Activated CD4-positive, alpha-beta memory T cell treated with anti-CD3 and anti-CD28 coated beads for 36 hours (primary cell): ENCODE results near the gene TLE4. TPM values are rescaled to one million over a fixed set of nuclear protein-coding genes. Genes with fewer than 3 reads are reported as not detected.
"Not testable (repeated sequence)": the region's sequence is repeated elsewhere in the genome, so short reads cannot be mapped to it uniquely, and the experiment has no call there.

Source experiments
- CTCF ChIA-PET: fragments of 350-600 bp; sonication (Branson Sonifier 250); formaldehyde crosslinking; loops from one replicate; lab custom pipeline; 2021; ENCODE audit warnings: antibody characterized with exemption, inconsistent platforms; lab: Charles Lee
- POLR2A ChIA-PET: fragments of 350-600 bp; sonication (Branson Sonifier 250); formaldehyde crosslinking; loops from one replicate; lab custom pipeline; 2021; ENCODE audit warnings: antibody characterized with exemption; lab: Charles Lee
- DNase-seq: peaks from one replicate; pipeline ENCODE4 v3.0.0-alpha.2; 2020
- H3K27ac Mint-ChIP-seq: one replicate; pipeline ENCODE4 v1.8.0; 2021; ENCODE audit warnings: mixed read lengths
- H3K27me3 Mint-ChIP-seq: one replicate; pipeline ENCODE4 v1.8.0; 2021; ENCODE audit warnings: mixed read lengths
- H3K36me3 Mint-ChIP-seq: one replicate; pipeline ENCODE4 v1.8.0; 2021; ENCODE audit warnings: mixed read lengths
- H3K4me1 Mint-ChIP-seq: one replicate; pipeline ENCODE4 v1.8.0; 2021; ENCODE audit warnings: low read depth, mixed read lengths
- H3K4me3 Mint-ChIP-seq: one replicate; pipeline ENCODE4 v1.8.0; 2021; ENCODE audit warnings: mild to moderate bottlenecking, mixed read lengths
- H3K9me3 Mint-ChIP-seq: one replicate; pipeline ENCODE4 v1.8.0; 2021; ENCODE audit warnings: mixed read lengths
- intact Hi-C: fragments of 100-400 bp; cut with micrococcal nuclease; formaldehyde crosslinking; loops from one replicate; pipeline ENCODE4 v1.15.1; 2023
- total RNA-seq, 2 experiments: library from RNA; stranded (reverse); gene quantifications; one replicate each; pipeline ENCODE4 v1.2.3, GENCODE V29; 2021

The TLE4 gene
- total RNA-seq, 2 experiments from 2014 or later: 14.3 to 15.3 TPM

- DNase-seq: no peak
- intact Hi-C loops: loop anchor here (5.0 kb wide), 1 partner anchor 37 kb away; no protein-coding TSS in a partner anchor
- peaks cover 60% of the 10 kb centered on the region for H3K4me1 Mint-ChIP-seq
- ChIA-PET POLR2A (interaction anchor here (0.6 kb wide), 1 partner anchor 14 kb away, joined by 3 read pairs; no protein-coding TSS in a partner anchor), CTCF (no interaction called here)
- H3K36me3 Mint-ChIP-seq: peaks cover under 1% of the 10 kb centered on the region
- no peaks in the 10 kb centered on the region for H3K27me3 Mint-ChIP-seq
- no peak overlapping the region for H3K4me3 Mint-ChIP-seq
- H3K27ac Mint-ChIP-seq: no peak overlapping the region
- H3K9me3 Mint-ChIP-seq: no peaks in the 10 kb centered on the region
Observed at GRCh38 chr9:79630521-79631403, 59.0 kb downstream of the TLE4 start.

- Mint-ChIP-seq H3K4me1 (peaks cover 69% of the 10 kb centered on the region), H3K27ac (no peak overlapping the region), H3K36me3 (peaks cover 3% of the 10 kb centered on the region), H3K4me3 (no peak overlapping the region), H3K9me3 (no peaks in the 10 kb centered on the region), H3K27me3 (no peaks in the 10 kb centered on the region)
- DNase-seq: no peak
- CTCF ChIA-PET: no interaction called here
- POLR2A ChIA-PET: no interaction called here
- intact Hi-C loops: loop anchor here (5.0 kb wide), 1 partner anchor 35 kb away; no protein-coding TSS in a partner anchor
Observed at GRCh38 chr9:79632060-79632459, 60.3 kb downstream of the TLE4 start.

- intact Hi-C loops: loop anchor here (5.0 kb wide), 1 partner anchor 35 kb away; no protein-coding TSS in a partner anchor
- H3K27me3 Mint-ChIP-seq: no peaks in the 10 kb centered on the region
- ChIA-PET POLR2A (no interaction called here), CTCF (no interaction called here)
- DNase-seq: no peak
- H3K4me1 Mint-ChIP-seq: peaks cover 71% of the 10 kb centered on the region
- no peaks in the 10 kb centered on the region for H3K9me3 Mint-ChIP-seq
- H3K27ac Mint-ChIP-seq: no peak overlapping the region
- H3K36me3 Mint-ChIP-seq: peaks cover 10% of the 10 kb centered on the region
- no peak overlapping the region for H3K4me3 Mint-ChIP-seq
Observed at GRCh38 chr9:79632705-79633104, 60.9 kb downstream of the TLE4 start.

- Mint-ChIP-seq H3K4me1 (peaks cover 73% of the 10 kb centered on the region), H3K27me3 (no peaks in the 10 kb centered on the region), H3K36me3 (peaks cover 14% of the 10 kb centered on the region), H3K27ac (no peak overlapping the region), H3K9me3 (peaks cover 1% of the 10 kb centered on the region), H3K4me3 (no peak overlapping the region)
- intact Hi-C loops: loop anchor here (5.0 kb wide), 1 partner anchor 34 kb away; no protein-coding TSS in a partner anchor
- ChIA-PET POLR2A (interaction anchor here (1.5 kb wide), 1 partner anchor 62 kb away, joined by 5 read pairs; the partner anchor contains the start of gene TLE4), CTCF (interaction anchor here (0.6 kb wide), 1 partner anchor 171 kb away, joined by 3 read pairs; no protein-coding TSS in a partner anchor)
- DNase-seq: no peak
Observed at GRCh38 chr9:79633558-79633957, 61.8 kb downstream of the TLE4 start.

GRCh38 chr9:79637177-79637925 is 65.6 kb downstream of the TLE4 start:
- Mint-ChIP-seq H3K9me3 (peaks cover 6% of the 10 kb centered on the region), H3K36me3 (peaks cover 17% of the 10 kb centered on the region), H3K27me3 (no peaks in the 10 kb centered on the region), H3K4me1 (peaks cover 65% of the 10 kb centered on the region), H3K27ac (no peak overlapping the region), H3K4me3 (no peak overlapping the region)
- intact Hi-C loops: no loop called here
- no peak for DNase-seq
- ChIA-PET POLR2A (no interaction called here), CTCF (no interaction called here)

- ChIA-PET POLR2A (no interaction called here), CTCF (no interaction called here)
- intact Hi-C loops: no loop called here
- no peak for DNase-seq
- Mint-ChIP-seq H3K4me3 (no peak overlapping the region), H3K4me1 (peaks cover 52% of the 10 kb centered on the region), H3K36me3 (peaks cover 30% of the 10 kb centered on the region), H3K27me3 (no peaks in the 10 kb centered on the region), H3K9me3 (peaks cover 17% of the 10 kb centered on the region), H3K27ac (no peak overlapping the region)
Observed at GRCh38 chr9:79638806-79639205, 67.0 kb downstream of the TLE4 start.

GRCh38 chr9:79639354-79639753 is 67.6 kb downstream of the TLE4 start:
- H3K4me3 Mint-ChIP-seq: no peak overlapping the region
- ChIA-PET CTCF (no interaction called here), POLR2A (no interaction called here)
- intact Hi-C loops: no loop called here
- no peak for DNase-seq
- H3K9me3 Mint-ChIP-seq: peaks cover 22% of the 10 kb centered on the region
- no peaks in the 10 kb centered on the region for H3K27me3 Mint-ChIP-seq
- H3K27ac Mint-ChIP-seq: no peak overlapping the region
- peaks cover 51% of the 10 kb centered on the region for H3K4me1 Mint-ChIP-seq
- peaks cover 35% of the 10 kb centered on the region for H3K36me3 Mint-ChIP-seq

GRCh38 chr9:79640067-79640466 is 68.3 kb downstream of the TLE4 start:
- H3K27ac Mint-ChIP-seq, DNase-seq, H3K4me3 Mint-ChIP-seq, H3K27me3 Mint-ChIP-seq, CTCF ChIA-PET, intact Hi-C loops: not testable (repeated sequence)
- POLR2A ChIA-PET: interaction anchor here (1.1 kb wide), 1 partner anchor 68 kb away, joined by 4 read pairs; the partner anchor contains the start of gene TLE4
- Mint-ChIP-seq H3K4me1 (peaks cover 47% of the 10 kb centered on the region), H3K36me3 (peaks cover 42% of the 10 kb centered on the region), H3K9me3 (peaks cover 28% of the 10 kb centered on the region)

DNA sequence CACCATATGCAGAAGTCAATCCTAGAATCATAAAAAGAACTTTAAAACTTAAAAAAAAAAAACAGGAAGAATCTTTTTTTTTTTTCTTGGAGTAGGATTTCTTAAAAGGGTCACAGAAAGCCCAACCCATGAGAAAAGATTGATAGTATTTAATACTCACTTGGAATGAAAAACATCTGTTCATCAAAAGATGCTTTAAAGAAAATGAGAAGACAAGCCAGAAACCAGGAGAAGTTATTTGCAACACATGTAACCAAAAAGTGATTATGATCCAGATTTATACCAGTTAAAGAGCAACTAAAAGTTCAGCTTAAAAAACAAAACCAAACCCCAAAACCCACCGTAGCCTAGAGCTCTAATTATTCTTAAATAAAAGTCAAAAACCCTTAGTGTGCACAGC is 69.3 kb downstream of the TLE4 start:
- no peak for DNase-seq
- ChIA-PET POLR2A (interaction anchor here (1.1 kb wide), 1 partner anchor 69 kb away, joined by 4 read pairs; the partner anchor contains the start of gene TLE4), CTCF (interaction anchor here (0.7 kb wide), 1 partner anchor 950 kb away, joined by 5 read pairs; no protein-coding TSS in a partner anchor)
- H3K36me3 Mint-ChIP-seq: peaks cover 39% of the 10 kb centered on the region
- peaks cover 28% of the 10 kb centered on the region for H3K9me3 Mint-ChIP-seq
- H3K27me3 Mint-ChIP-seq: no peaks in the 10 kb centered on the region
- intact Hi-C loops: no loop called here
- no peak overlapping the region for H3K27ac Mint-ChIP-seq
- peaks cover 40% of the 10 kb centered on the region for H3K4me1 Mint-ChIP-seq
- no peak overlapping the region for H3K4me3 Mint-ChIP-seq

DNA sequence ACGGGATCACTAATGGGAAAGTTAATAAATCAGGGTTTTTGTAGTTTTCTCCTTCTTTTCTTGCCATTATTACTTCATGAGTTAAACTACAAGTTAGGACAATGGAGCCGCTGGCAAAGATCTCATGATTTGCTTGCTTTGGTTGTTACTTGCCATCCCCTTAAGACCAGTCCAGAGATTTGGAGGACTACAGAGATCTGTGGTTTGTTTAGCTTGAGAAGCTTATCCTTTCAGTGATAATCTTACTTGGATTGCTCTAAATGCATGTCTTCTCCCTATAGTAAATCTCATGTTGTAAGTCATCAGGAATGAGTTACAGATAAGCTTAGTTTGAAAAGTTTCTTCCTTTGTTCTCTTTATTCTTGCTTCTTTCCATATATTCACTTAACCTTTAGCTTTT is 70.9 kb downstream of the TLE4 start:
- no peak overlapping the region for H3K27ac Mint-ChIP-seq
- no peaks in the 10 kb centered on the region for H3K27me3 Mint-ChIP-seq
- DNase-seq: no peak
- peaks cover 32% of the 10 kb centered on the region for H3K36me3 Mint-ChIP-seq
- H3K4me1 Mint-ChIP-seq: peaks cover 27% of the 10 kb centered on the region
- ChIA-PET CTCF (no interaction called here), POLR2A (no interaction called here)
- intact Hi-C loops: no loop called here
- H3K4me3 Mint-ChIP-seq: no peak overlapping the region
- peaks cover 28% of the 10 kb centered on the region for H3K9me3 Mint-ChIP-seq

DNA sequence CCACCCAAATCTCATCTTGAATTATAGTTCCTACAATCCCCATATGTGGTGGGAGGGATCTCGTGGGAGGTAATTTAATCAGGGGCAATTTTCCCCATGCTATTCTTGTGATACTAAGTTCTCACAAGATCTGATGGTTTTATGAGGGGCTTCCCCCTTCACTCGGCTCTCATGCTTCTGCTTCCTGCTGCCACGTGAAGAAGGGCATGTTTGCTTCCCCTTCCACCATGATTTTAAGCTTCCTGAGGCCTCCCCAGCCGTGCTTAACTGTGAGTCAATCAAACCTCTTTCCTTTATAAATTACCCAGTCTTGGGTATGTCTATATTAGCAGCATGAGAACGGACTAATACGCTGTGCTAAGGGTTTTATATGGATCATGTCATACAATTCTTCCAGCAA is 72.3 kb downstream of the TLE4 start:
- Mint-ChIP-seq H3K27me3 (no peaks in the 10 kb centered on the region), H3K9me3 (peaks cover 22% of the 10 kb centered on the region), H3K36me3 (peaks cover 25% of the 10 kb centered on the region), H3K4me1 (peaks cover 15% of the 10 kb centered on the region), H3K4me3 (no peak overlapping the region), H3K27ac (no peak overlapping the region)
- ChIA-PET POLR2A (no interaction called here), CTCF (no interaction called here)
- DNase-seq: no peak
- intact Hi-C loops: no loop called here

- no peaks in the 10 kb centered on the region for H3K27me3 Mint-ChIP-seq
Observed at GRCh38 chr9:79644601-79645000, 72.8 kb downstream of the TLE4 start.

More at GRCh38 chr9:79644601-79645000, 72.8 kb downstream of the TLE4 start:
- Mint-ChIP-seq H3K4me1 (peaks cover 13% of the 10 kb centered on the region), H3K9me3 (peaks cover 22% of the 10 kb centered on the region), H3K4me3 (no peak overlapping the region), H3K27ac (no peak overlapping the region), H3K36me3 (peaks cover 25% of the 10 kb centered on the region)
- no peak for DNase-seq
- ChIA-PET CTCF (no interaction called here), POLR2A (no interaction called here)
- intact Hi-C loops: no loop called here
